Spleen (tissue), 11 donors: ENCODE measurements around the gene RAB28. TPM values are rescaled to one million over a fixed set of nuclear protein-coding genes. Genes with fewer than 3 reads are reported as not detected.

ENCODE experiments used
- DNase-seq: peaks from one replicate; pipeline ENCODE4 v3.0.0-alpha.2; 2020
- H3K27ac ChIP-seq, 8 donors: fragments of 200-600 bp; sonication (generic) in 7 of 8; 1 replicate in 4 of 8; 2 replicates in 4 of 8; pipeline versions ENCODE4 v1.5.0 to v1.8.0; 2016 to 2021; ENCODE audit warnings: inconsistent platforms in 4 of 8, mild to moderate bottlenecking in 4 of 8, moderate library complexity in 1 of 8
- H3K27me3 ChIP-seq, 7 donors: fragments of 200-600 bp; sonication (generic) in 6 of 7; replicated peaks in 1 of 7; 1 replicate in 4 of 7; 2 replicates in 3 of 7; pipeline versions ENCODE4 v1.5.0 to v1.8.0; 2016 to 2021; ENCODE audit warnings: inconsistent platforms in 3 of 7, mild to moderate bottlenecking in 1 of 7
- H3K36me3 ChIP-seq, 6 donors: fragments of 200-600 bp; sonication (generic) in 5 of 6; 1 replicate in 4 of 6; 2 replicates in 2 of 6; pipeline versions ENCODE4 v1.5.0 to v1.8.0; 2016 to 2021; ENCODE audit warnings: inconsistent platforms in 2 of 6
- H3K4me1 ChIP-seq, 6 donors: fragments of 200-600 bp; sonication (generic) in 5 of 6; 1 replicate in 3 of 6; 2 replicates in 3 of 6; pipeline versions ENCODE4 v1.5.0 to v1.8.0; 2016 to 2021; ENCODE audit warnings: inconsistent platforms in 3 of 6
- H3K4me3 ChIP-seq, 8 donors: fragments of 200-600 bp; sonication (generic) in 7 of 8; 1 replicate in 4 of 8; 2 replicates in 4 of 8; pipeline versions ENCODE4 v1.5.0 to v1.8.0; 2016 to 2021; ENCODE audit warnings: inconsistent platforms in 4 of 8, mild to moderate bottlenecking in 4 of 8, moderate library complexity in 2 of 8
- H3K9me3 ChIP-seq, 8 donors: fragments of 200-600 bp; sonication (generic) in 7 of 8; 1 replicate in 4 of 8; 2 replicates in 4 of 8; pipeline versions ENCODE4 v1.5.0 to v1.8.0; 2016 to 2021; ENCODE audit warnings: inconsistent platforms in 4 of 8
- POLR2A ChIP-seq, 3 donors: fragments of 450-650 bp; IDR thresholded peaks; one replicate each; pipeline ENCODE4 v1.5.1; 2017; ENCODE audit warnings: antibody characterized with exemption in 3 of 3, mild to moderate bottlenecking in 1 of 3
- POLR2AphosphoS5 ChIP-seq, 3 donors: sonication (generic); formaldehyde crosslinking; IDR thresholded peaks; one replicate each; pipeline ENCODE4 v1.5.1; 2017; ENCODE audit warnings: antibody characterized with exemption in 3 of 3
- WGBS, 5 donors: extraction: QIAGEN DNeasy Blood & Tissue Kit in 3 of 5; methylation state at CpG; one replicate each; pipeline versions ENCODE4 v1.1.5 to v1.1.7; 2013 to 2018; 5-methylcytosine and 5-hydroxymethylcytosine counted together
- intact Hi-C: fragments of 100-400 bp; cut with DNase I; formaldehyde crosslinking; loops from one replicate; pipeline ENCODE4 v1.15.0; 2023; ENCODE audit warnings: low total_unique reads
- polyA plus RNA-seq, 3 donors: library from polyadenylated mRNA; stranded (reverse); fragments of 200-250 nt; gene quantifications; one replicate each; pipeline ENCODE4 v1.2.1, GENCODE V29; 2013
- total RNA-seq, 7 donors: library from RNA; depleted of rRNA in 3 of 7; stranded (reverse); fragments of >200 nt in 3 of 7; fragmentation: NEBNext Ultra II Directional in 4 of 7; extraction: Animal tissue kit (Norgen Biotek cat#: 25700) in 4 of 7; gene quantifications; one replicate each; pipeline versions ENCODE4 v1.1.0 to v1.2.1, GENCODE V29; 2016 to 2021
- TF ChIP-seq, protein P1 (sequence below), 11 experiments: fragments of 200-600 bp in 7 of 11; fragments of 450-650 bp in 4 of 11; sonication (generic) in 4 of 11; IDR thresholded peaks in 8 of 11; conservative IDR thresholded peaks in 3 of 11; 1 replicate in 7 of 11; 2 replicates in 4 of 11; pipeline versions ENCODE4 v1.4.0 to v1.8.0; 2016 to 2021; ENCODE audit warnings: antibody characterized with exemption in 11 of 11, inconsistent platforms in 4 of 11, mild to moderate bottlenecking in 1 of 11
- donor health status: healthy with polysubstance abuse.
- donor health status: DM: no; HTN: no; CAD: no; lungs with moderate emphysema.
- donor health status: DM: no; HTN: no; CAD: no.
- donor health status: Bipolar disorder and iron deficiency.
- donor health status: healthy.
- donor health status: DM: no; HTN: no; CAD: no.
- donor health status: DM: yes; HTN: yes; CAD: no.

RAB28 gene
- total and polyA plus RNA-seq, 10 donors: 9.9 to 23.4 (median 18.3) TPM

DNA sequence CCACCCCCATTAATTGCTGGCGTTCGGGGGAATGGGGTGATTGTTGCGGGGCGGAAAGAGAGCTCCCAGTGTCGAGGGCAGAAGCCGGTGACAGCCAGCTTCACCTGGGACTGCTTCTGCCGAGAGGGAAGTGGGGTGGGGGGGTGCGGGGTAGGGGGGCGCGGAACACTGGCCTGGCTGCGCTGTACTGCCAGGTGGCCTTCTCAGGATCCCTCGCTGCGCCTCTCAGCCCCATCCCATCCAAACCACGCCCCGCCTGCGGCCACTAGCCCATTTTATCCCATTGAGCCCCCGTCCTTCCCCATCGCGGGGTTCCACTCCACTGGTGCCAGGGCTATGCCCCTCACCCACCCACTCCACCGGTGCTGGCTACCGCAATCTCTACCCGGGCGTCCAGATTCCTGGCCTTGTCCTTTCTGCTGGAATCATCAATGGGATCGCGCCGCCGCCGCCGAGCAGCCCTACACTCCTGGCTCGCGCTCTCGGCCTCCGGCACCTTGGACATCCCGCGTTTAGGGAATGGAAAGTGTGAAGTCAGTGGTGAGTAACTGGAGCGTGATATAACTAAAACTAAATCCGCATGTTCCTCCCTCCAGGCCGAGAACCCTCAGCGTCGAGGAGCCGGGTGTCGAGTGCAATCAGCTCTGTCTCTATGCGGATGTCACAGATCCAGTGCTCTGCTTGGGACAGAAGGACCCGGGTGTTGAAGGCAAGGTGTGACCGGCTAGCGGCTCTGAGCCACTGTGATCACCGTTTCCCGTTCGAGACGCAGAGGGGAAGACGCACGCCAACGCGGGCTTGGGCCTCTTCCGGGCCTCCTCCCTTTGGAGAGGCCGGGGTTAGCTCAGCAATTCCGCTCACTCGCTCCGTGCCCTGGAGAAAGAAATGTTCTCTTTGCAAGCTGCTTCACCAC, 39.7 kb upstream of the RAB28 start:
- no peak for DNase-seq
- Histone ChIP-seq H3K27ac (no peak overlapping the region), H3K4me3 (peak overlapping the region in 1 of 8 donors; percentile 48), H3K36me3 (no peaks in the 10 kb centered on the region), H3K27me3 (peaks cover 9 to 91% (median 85%) of the 10 kb centered on the region in 7 donors), H3K4me1 (peaks cover 3 to 39% (median 26%) of the 10 kb centered on the region in 6 donors), H3K9me3 (peaks cover 0 to 21% (median 15%) of the 10 kb centered on the region in 8 donors)
- no peak for TF ChIP-seq POLR2A (IDR thresholded peaks at IDR 0.05)
- TF ChIP-seq, protein P1, sequence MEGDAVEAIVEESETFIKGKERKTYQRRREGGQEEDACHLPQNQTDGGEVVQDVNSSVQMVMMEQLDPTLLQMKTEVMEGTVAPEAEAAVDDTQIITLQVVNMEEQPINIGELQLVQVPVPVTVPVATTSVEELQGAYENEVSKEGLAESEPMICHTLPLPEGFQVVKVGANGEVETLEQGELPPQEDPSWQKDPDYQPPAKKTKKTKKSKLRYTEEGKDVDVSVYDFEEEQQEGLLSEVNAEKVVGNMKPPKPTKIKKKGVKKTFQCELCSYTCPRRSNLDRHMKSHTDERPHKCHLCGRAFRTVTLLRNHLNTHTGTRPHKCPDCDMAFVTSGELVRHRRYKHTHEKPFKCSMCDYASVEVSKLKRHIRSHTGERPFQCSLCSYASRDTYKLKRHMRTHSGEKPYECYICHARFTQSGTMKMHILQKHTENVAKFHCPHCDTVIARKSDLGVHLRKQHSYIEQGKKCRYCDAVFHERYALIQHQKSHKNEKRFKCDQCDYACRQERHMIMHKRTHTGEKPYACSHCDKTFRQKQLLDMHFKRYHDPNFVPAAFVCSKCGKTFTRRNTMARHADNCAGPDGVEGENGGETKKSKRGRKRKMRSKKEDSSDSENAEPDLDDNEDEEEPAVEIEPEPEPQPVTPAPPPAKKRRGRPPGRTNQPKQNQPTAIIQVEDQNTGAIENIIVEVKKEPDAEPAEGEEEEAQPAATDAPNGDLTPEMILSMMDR (IDR thresholded peaks at IDR 0.05 in 8 of 11, conservative IDR thresholded peaks at IDR 0.05 in 3 of 11): no peak
- TF ChIP-seq POLR2AphosphoS5 (IDR thresholded peaks at IDR 0.05): no peak
- intact Hi-C loops: no loop called here
- 22 to 40% (median 28%) methylated on average over 33 to 59 of the region's 59 CpGs for WGBS, 5 donors

DNA sequence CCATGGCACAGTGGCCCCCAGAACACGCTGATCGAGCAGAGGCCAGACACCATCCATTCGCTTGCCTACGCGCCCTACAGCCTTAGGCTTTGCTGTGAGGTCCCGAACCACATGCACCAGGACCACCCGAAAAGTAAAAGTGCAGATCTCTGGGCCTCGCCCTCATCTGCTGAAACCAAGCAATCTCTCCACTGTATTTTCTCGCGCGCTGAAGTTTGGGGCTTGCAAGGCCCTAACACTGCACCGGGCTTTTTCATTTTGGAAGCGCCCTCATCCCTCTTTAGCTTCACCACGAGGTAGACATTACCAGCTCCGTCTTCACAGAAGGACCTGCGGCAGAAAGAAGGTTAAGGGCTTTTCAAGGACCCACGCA, 39.0 kb upstream of the RAB28 start:
- TF ChIP-seq, protein P1 (IDR thresholded peaks at IDR 0.05 in 8 of 11, conservative IDR thresholded peaks at IDR 0.05 in 3 of 11): no peak
- TF ChIP-seq POLR2A (IDR thresholded peaks at IDR 0.05) (no peak), POLR2AphosphoS5 (IDR thresholded peaks at IDR 0.05) (no peak)
- 14 to 41% (median 24%) methylated on average over 16 to 17 of the region's 17 CpGs for WGBS, 5 donors

DNA sequence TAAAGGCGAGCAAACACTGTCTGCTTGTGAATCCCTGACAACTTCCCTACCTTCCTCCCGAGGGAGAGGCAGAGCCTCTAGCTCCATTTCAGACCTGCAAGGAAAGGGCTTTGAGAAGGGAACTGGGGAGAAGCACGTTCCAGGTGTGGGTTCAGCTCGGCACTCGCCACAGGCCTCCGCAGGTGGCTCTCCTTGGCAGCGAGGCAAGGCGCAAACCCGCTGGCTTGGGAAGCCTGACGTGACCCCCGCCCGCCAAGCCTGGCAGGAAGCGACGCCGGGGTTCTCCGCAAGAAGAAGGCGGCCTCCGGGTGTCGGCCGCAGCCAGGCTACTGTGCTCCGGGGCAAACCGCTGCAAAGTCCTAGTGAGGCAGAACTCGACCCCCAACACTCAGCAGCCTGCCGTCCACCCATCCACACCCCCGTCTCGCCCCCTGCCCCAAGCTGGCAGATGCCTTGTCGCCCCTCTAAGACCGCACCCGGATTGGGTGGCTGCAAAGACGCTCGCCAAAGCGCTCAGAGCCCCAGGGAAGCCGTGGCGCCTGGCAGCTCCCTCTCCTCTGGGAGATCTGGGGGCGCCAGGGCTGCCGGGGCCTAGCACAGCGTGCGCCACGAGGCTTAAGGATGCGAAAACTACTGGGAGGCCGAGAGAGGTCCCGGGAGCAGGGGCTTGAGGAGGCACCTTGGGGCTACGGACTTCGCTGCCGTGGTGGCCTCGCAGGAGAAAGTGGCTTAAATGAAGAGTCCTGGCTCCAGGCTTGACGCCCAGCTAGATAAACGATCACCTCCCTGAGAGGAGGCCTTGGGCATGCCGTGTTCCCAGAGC, 38.4 kb upstream of the RAB28 start:
- Histone ChIP-seq H3K4me3 (peak overlapping the region in 3 of 8 donors; percentile 11 to 48 (median 22)), H3K9me3 (peaks cover 0 to 21% (median 15%) of the 10 kb centered on the region in 8 donors), H3K27me3 (peaks cover 9 to 84% (median 71%) of the 10 kb centered on the region in 7 donors), H3K36me3 (no peaks in the 10 kb centered on the region), H3K4me1 (peaks cover 0 to 25% (median 13%) of the 10 kb centered on the region in 6 donors), H3K27ac (no peak overlapping the region)
- 10 to 24% (median 11%) methylated on average over 46 to 49 of the region's 49 CpGs for WGBS, 5 donors
- intact Hi-C loops: no loop called here
- TF ChIP-seq POLR2A (IDR thresholded peaks at IDR 0.05) (no peak), POLR2AphosphoS5 (IDR thresholded peaks at IDR 0.05) (no peak)
- TF ChIP-seq, protein P1 (IDR thresholded peaks at IDR 0.05 in 8 of 11, conservative IDR thresholded peaks at IDR 0.05 in 3 of 11): no peak
- peak; percentile 69 for DNase-seq

More for the DNA sequence above, 39.0 kb upstream of the RAB28 start:
- Histone ChIP-seq H3K27ac (no peak overlapping the region), H3K4me1 (peaks cover 2 to 31% (median 19%) of the 10 kb centered on the region in 6 donors), H3K9me3 (peaks cover 0 to 21% (median 15%) of the 10 kb centered on the region in 8 donors), H3K27me3 (peaks cover 9 to 89% (median 77%) of the 10 kb centered on the region in 7 donors), H3K4me3 (peak overlapping the region in 1 of 8 donors; percentile 48), H3K36me3 (no peaks in the 10 kb centered on the region)
- DNase-seq: no peak
- intact Hi-C loops: no loop called here
